ENCODE measurements around the gene RNPC3.

DNA sequence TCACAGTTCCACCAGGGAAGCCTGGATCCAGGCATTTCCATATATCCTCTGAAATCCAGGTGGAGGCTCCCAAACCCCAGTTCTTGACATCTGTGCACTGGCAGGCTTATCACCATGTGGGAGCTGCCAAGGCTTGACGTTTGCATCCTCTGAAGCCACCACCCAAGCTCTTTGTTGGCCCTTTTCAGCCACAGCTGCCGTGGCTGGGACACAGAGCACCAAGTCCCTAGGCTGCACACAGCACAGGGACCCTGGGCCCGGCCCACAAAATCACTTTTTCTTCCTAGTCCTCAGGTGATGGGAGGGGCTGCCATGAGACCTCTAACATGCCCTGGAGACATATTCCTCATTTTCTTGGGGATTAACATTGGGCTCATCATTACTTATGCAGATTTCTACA, 22.3 kb downstream of the RNPC3 start:
- no peak for TF ChIP-seq POLR2A (IDR thresholded peaks at IDR 0.05)
- TF ChIP-seq, protein P1, sequence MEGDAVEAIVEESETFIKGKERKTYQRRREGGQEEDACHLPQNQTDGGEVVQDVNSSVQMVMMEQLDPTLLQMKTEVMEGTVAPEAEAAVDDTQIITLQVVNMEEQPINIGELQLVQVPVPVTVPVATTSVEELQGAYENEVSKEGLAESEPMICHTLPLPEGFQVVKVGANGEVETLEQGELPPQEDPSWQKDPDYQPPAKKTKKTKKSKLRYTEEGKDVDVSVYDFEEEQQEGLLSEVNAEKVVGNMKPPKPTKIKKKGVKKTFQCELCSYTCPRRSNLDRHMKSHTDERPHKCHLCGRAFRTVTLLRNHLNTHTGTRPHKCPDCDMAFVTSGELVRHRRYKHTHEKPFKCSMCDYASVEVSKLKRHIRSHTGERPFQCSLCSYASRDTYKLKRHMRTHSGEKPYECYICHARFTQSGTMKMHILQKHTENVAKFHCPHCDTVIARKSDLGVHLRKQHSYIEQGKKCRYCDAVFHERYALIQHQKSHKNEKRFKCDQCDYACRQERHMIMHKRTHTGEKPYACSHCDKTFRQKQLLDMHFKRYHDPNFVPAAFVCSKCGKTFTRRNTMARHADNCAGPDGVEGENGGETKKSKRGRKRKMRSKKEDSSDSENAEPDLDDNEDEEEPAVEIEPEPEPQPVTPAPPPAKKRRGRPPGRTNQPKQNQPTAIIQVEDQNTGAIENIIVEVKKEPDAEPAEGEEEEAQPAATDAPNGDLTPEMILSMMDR (IDR thresholded peaks at IDR 0.05), result no peak

Data from heart left ventricle (tissue), 13 donors.